HepG2 (cell line): ENCODE measurements around the gene ABHD1. TPM values are rescaled to one million over a fixed set of nuclear protein-coding genes. Genes with fewer than 3 reads are reported as not detected.

ENCODE experiments used
- CCDC6 ChIP-seq: sonication (generic); formaldehyde crosslinking; IDR thresholded peaks from 2 replicates; pipeline ENCODE4 v1.8.1; 2022; ENCODE audit warnings: mild to moderate bottlenecking, missing genetic modification reagents, moderate library complexity
- DZIP1 ChIP-seq: sonication (generic); formaldehyde crosslinking; IDR thresholded peaks from 2 replicates; pipeline ENCODE4 v1.5.0; 2020; ENCODE audit warnings: mild to moderate bottlenecking, missing genetic modification reagents
- E2F2 ChIP-seq: sonication (generic); formaldehyde crosslinking; IDR thresholded peaks from 2 replicates; pipeline ENCODE4 v1.4.0; 2020; ENCODE audit warnings: missing genetic modification reagents, borderline replicate concordance
- EEA1 ChIP-seq: sonication (generic); formaldehyde crosslinking; IDR thresholded peaks from 2 replicates; pipeline ENCODE4 v1.5.1; 2020; ENCODE audit warnings: mild to moderate bottlenecking, missing genetic modification reagents, borderline replicate concordance
- FOSL2 ChIP-seq: sonication (generic); formaldehyde crosslinking; IDR thresholded peaks from 2 replicates; pipeline ENCODE4 v1.4.0; 2020; ENCODE audit warnings: missing genetic modification reagents
- HNF4G ChIP-seq, 2 experiments: sonication (generic) in 1 of 2; formaldehyde crosslinking in 1 of 2; IDR thresholded peaks; 2 replicates each; pipeline versions ENCODE4 v1.4.0 to v1.6.1; 2011 to 2020; ENCODE audit warnings: borderline replicate concordance in 2 of 2, low read depth in 2 of 2, mild to moderate bottlenecking in 2 of 2, low read length in 1 of 2, missing genetic modification reagents in 1 of 2, moderate library complexity in 1 of 2
- IRF1 ChIP-seq: sonication (generic); formaldehyde crosslinking; IDR thresholded peaks from 2 replicates; pipeline ENCODE4 v1.4.0; 2020; ENCODE audit warnings: low read depth, mild to moderate bottlenecking, missing genetic modification reagents
- JUND ChIP-seq: sonication (generic); formaldehyde crosslinking; IDR thresholded peaks from 2 replicates; pipeline ENCODE4 v1.8.0; 2022; ENCODE audit warnings: mild to moderate bottlenecking, missing genetic modification reagents
- MAFF ChIP-seq: IDR thresholded peaks from 2 replicates; pipeline ENCODE4 v1.6.1; 2011; ENCODE audit warnings: low read depth, low read length, improper control_type of control experiment
- NFE2L2 ChIP-seq: fragments of 150-350 bp; IDR thresholded peaks from 2 replicates; pipeline ENCODE4 v1.6.1; 2014; ENCODE audit warnings: low read length
- U2AF1 ChIP-seq: fragments of 200-400 bp; formaldehyde crosslinking; optimal IDR thresholded peaks from 2 replicates; pipeline ENCODE3; 2017; ENCODE audit warnings: mild to moderate bottlenecking, low read depth, low read length
- WIZ ChIP-seq: sonication (generic); formaldehyde crosslinking; IDR thresholded peaks from 2 replicates; pipeline ENCODE4 v1.5.1; 2020; ENCODE audit warnings: mild to moderate bottlenecking, missing genetic modification reagents
- ZKSCAN8 ChIP-seq: IDR thresholded peaks from 2 replicates; pipeline ENCODE4 v1.6.1; 2016; ENCODE audit warnings: borderline replicate concordance, missing genetic modification reagents, missing compliant biosample characterization
- ZNF343 ChIP-seq: sonication (generic); formaldehyde crosslinking; IDR thresholded peaks from 2 replicates; pipeline ENCODE4 v1.4.0; 2020; ENCODE audit warnings: mild to moderate bottlenecking, missing genetic modification reagents
- ZNF646 ChIP-seq: sonication (generic); formaldehyde crosslinking; IDR thresholded peaks from 2 replicates; pipeline ENCODE4 v1.9.0; 2021; ENCODE audit warnings: mild to moderate bottlenecking, missing genetic modification reagents
- ZNF703 ChIP-seq: sonication (generic); formaldehyde crosslinking; IDR thresholded peaks from 2 replicates; pipeline ENCODE4 v1.5.1; 2020; ENCODE audit warnings: missing genetic modification reagents, mild to moderate bottlenecking, moderate library complexity, borderline replicate concordance
- ZNF720 ChIP-seq: sonication (generic); formaldehyde crosslinking; IDR thresholded peaks from 2 replicates; pipeline ENCODE4 v1.4.0; 2020; ENCODE audit warnings: missing genetic modification reagents
- polyA plus RNA-seq, 8 experiments: library from polyadenylated mRNA; depleted of rRNA in 3 of 8; stranded (reverse) in 7 of 8; unstranded in 1 of 8; fragments of >200 nt; fragmentation: Illumina TruSeq in 4 of 8; extraction: Trizol in 4 of 8; gene quantifications; 2 replicates each; pipeline versions ENCODE4 v1.2.1 to v1.2.3, GENCODE V29; 2011 to 2016; ENCODE audit warnings: low read depth in 4 of 8, missing spikeins in 1 of 8, mixed read lengths in 1 of 8; ENCODE audit not compliant: insufficient read depth in 1 of 8
- total RNA-seq, 5 experiments: library from RNA; depleted of rRNA; stranded (reverse); fragments of >200 nt; fragmentation: Illumina TruSeq; extraction: Trizol; gene quantifications; 2 replicates each; pipeline ENCODE4 v1.2.3, GENCODE V29; 2016; ENCODE audit warnings: low read depth in 1 of 5

The ABHD1 gene
- total and polyA plus RNA-seq, 2 of the 13 experiments (the other 11 are each of a cell fraction or from before 2014, with no cell fraction given) = 0.04 to 0.81 TPM

DNA sequence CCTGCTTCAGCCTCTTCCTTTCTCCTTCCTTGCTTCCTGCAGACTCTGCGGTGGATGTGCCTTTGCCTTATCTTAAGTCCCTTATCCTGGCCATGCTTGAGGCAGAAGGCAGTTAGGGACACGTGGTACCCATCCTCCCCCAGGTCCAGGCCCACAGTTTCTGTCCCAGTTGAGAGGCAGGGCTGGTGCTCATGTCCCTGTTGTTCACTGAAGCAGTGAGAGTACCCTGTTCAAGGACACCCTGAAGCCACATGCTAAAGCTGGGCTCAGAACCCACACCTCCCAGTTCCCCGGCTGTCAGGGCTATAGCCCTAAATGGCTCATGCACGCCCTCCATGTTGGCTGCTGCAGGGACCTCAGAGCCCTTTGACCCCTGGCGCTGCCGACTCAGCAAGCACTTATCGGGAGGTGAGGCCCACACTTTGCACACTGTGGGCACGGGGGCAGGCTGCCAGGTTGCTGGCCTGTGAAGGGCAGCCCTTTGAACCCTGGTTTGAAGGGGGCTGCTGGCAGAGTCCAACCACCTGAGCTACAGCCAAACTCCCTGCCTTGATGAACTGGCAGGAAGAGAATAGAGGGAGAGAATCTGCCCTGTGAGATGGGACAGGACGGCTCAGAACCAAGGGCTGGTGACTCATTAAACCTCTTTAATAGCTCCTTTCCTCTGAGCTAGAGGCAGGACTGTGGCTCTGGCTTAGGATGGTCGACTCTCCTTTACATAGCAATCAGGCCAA lies 30.8 kb upstream of the ABHD1 start (continued):
- TF ChIP-seq IRF1 (CRISPR knock-in tag) (no peak), E2F2 (0 out of 2 replicates have a peak, but pooled peaks have one; percentile 17), ZKSCAN8 (CRISPR knock-in tag) (peak; percentile 66; the same call in 1 of the 2 replicates), MAFF (peak; percentile 86), NFE2L2 (no peak), EEA1 (CRISPR knock-in tag) (no peak), FOSL2 (CRISPR knock-in tag) (peak; percentile 74), WIZ (CRISPR knock-in tag) (no peak; the same call in 1 of the 2 replicates), ZNF720 (CRISPR knock-in tag) (no peak), ZNF646 (CRISPR knock-in tag) (0 out of 2 replicates have a peak, but pooled peaks have one; percentile 26), ZNF343 (CRISPR knock-in tag) (peak; percentile 53; the same call in 1 of the 2 replicates), JUND (CRISPR knock-in tag) (no peak; the same call in 1 of the 2 replicates), U2AF1 (no peak), DZIP1 (peak; percentile 79; the same call in 1 of the 2 replicates), CCDC6 (CRISPR knock-in tag) (peak; percentile 66; the same call in 1 of the 2 replicates), ZNF703 (CRISPR knock-in tag) (no peak), HNF4G (IDR thresholded peaks at IDR 0.05; ENCODE audit: borderline replicate concordance, low read depth, low read length) (peak; percentile 98), HNF4G (CRISPR knock-in tag; IDR thresholded peaks at IDR 0.05; ENCODE audit: borderline replicate concordance, low read depth) (peak; percentile 98)
